PC-3 (cell line): ENCODE data around the gene VKORC1L1.
"Not testable (repeated sequence)": the region's sequence is repeated elsewhere in the genome, so short reads cannot be mapped to it uniquely, and the experiment has no call there.

Experiments used
- CTCF ChIP-seq: fragments of 300-600 bp; sonication (generic); conservative IDR thresholded peaks from 2 replicates; pipeline ENCODE4 v1.5.1; 2017; ENCODE audit warnings: antibody characterized with exemption, low read depth, mild to moderate bottlenecking, low read length
- EZH2phosphoT487 ChIP-seq: fragments of 300-600 bp; sonication (generic); IDR thresholded peaks from 2 replicates; pipeline ENCODE4 v1.6.1; 2018; ENCODE audit warnings: mild to moderate bottlenecking, antibody characterized with exemption, low read length, borderline replicate concordance

DNA sequence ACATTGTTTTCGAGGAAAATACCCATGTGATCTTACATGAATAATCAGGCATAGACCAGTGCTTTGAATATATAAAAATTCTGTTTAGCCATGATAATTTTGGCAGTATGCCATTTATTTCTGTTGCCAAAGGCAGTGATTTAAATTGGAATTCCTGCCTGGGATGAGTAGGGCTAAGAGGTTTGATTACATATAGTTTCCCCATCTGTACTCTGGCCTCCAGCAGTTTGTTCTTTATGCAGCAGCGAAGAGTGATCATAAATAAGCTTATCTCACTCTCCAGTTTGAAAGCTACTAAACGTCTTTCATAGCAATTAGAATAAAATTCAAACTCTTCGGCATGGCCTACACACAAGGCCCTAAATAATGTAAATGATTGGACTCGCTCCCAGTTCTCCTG, 72.9 kb downstream of the VKORC1L1 start:
- TF ChIP-seq CTCF, EZH2phosphoT487: not testable (repeated sequence)
